Sigmoid colon (tissue), 4 donors: Measurements from ENCODE around the gene CDK14.

Experiments used
- CTCF ChIP-seq, 4 experiments: fragments of 450-650 bp in 3 of 4; fragments of 200-600 bp in 1 of 4; IDR thresholded peaks; one replicate each; pipeline ENCODE4 v1.5.1; 2016 to 2019; ENCODE audit warnings: antibody characterized with exemption in 4 of 4, mild to moderate bottlenecking in 3 of 4, moderate library complexity in 2 of 4
- POLR2AphosphoS5 ChIP-seq, 4 donors: sonication (generic); formaldehyde crosslinking; IDR thresholded peaks; one replicate each; pipeline ENCODE4 v1.6.1; 2017; ENCODE audit warnings: antibody characterized with exemption in 4 of 4

DNA sequence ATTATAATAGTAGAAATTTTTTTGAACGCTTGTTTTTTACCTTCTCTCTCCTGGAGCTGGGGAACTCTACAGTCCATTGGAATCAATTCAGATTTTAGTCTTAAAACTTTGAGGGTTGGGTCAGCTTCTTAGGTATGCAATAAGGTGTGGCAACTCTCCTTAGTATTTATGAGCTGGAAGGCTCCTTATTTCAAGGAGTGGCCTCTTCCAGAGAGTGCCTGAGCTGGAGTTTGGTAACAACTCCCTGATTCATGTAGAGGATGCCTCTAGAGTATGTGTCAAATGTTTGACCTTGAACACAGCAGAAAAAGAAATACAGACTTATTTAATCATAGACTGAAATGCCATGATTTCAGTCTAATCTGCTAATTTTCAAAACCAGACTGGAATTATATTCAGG is 11.1 kb downstream of the CDK14 start:
- TF ChIP-seq CTCF (IDR thresholded peaks at IDR 0.05) = no peak
- no peak for TF ChIP-seq POLR2AphosphoS5 (IDR thresholded peaks at IDR 0.05)
